Activated CD8-positive, alpha-beta memory T cell treated with anti-CD3 and anti-CD28 coated beads for 36 hours (primary cell): Measurements from ENCODE around the gene MARVELD2. TPM values are rescaled to one million over a fixed set of nuclear protein-coding genes. Genes with fewer than 3 reads are reported as not detected.
"Not testable (repeated sequence)": the region's sequence is repeated elsewhere in the genome, so short reads cannot be mapped to it uniquely, and the experiment has no call there.

Source experiments
- CTCF ChIA-PET: fragments of 350-600 bp; sonication (Branson Sonifier 250); formaldehyde crosslinking; loops from one replicate; lab custom pipeline; 2021; ENCODE audit warnings: antibody characterized with exemption; lab: Charles Lee
- POLR2A ChIA-PET: fragments of 350-600 bp; sonication (Branson Sonifier 250); formaldehyde crosslinking; loops from one replicate; lab custom pipeline; 2021; ENCODE audit warnings: antibody characterized with exemption; lab: Charles Lee
- total RNA-seq, 2 experiments: library from RNA; stranded (reverse); gene quantifications; one replicate each; pipeline ENCODE4 v1.2.3, GENCODE V29; 2021

MARVELD2 gene
- total RNA-seq, 2 experiments from 2014 or later = 0.25 to 0.27 TPM

- CTCF ChIA-PET, POLR2A ChIA-PET: not testable (repeated sequence)
Measured at GRCh38 chr5:69435276-69435884, 20.5 kb downstream of the MARVELD2 start.

GRCh38 chr5:69444127-69444754 is 29.3 kb downstream of the MARVELD2 start:
- CTCF ChIA-PET = no interaction called here
- POLR2A ChIA-PET = no interaction called here

GRCh38 chr5:69449511-69449910 is 34.6 kb downstream of the MARVELD2 start:
- ChIA-PET CTCF (no interaction called here), POLR2A (no interaction called here)

- ChIA-PET POLR2A (no interaction called here), CTCF (no interaction called here)
Measured at GRCh38 chr5:69450116-69450515, 35.2 kb downstream of the MARVELD2 start.

GRCh38 chr5:69450527-69450926 is 35.6 kb downstream of the MARVELD2 start:
- POLR2A ChIA-PET, CTCF ChIA-PET: not testable (repeated sequence)

- POLR2A ChIA-PET = no interaction called here
Measured at GRCh38 chr5:69451941-69452647, 37.2 kb downstream of the MARVELD2 start.

GRCh38 chr5:69453487-69453886 is 38.6 kb downstream of the MARVELD2 start:
- CTCF ChIA-PET = not testable (repeated sequence)

More at GRCh38 chr5:69451941-69452647, 37.2 kb downstream of the MARVELD2 start:
- CTCF ChIA-PET = interaction anchor here (0.7 kb wide), 1 partner anchor 420 kb away, joined by 3 read pairs; no protein-coding TSS in a partner anchor

GRCh38 chr5:69454460-69455249 is 39.7 kb downstream of the MARVELD2 start:
- ChIA-PET POLR2A (no interaction called here), CTCF (no interaction called here)

More at GRCh38 chr5:69453487-69453886, 38.6 kb downstream of the MARVELD2 start:
- POLR2A ChIA-PET = not testable (repeated sequence)

GRCh38 chr5:69455428-69455988 is 40.6 kb downstream of the MARVELD2 start:
- POLR2A ChIA-PET, CTCF ChIA-PET: not testable (repeated sequence)

GRCh38 chr5:69462170-69462569 is 47.3 kb downstream of the MARVELD2 start:
- ChIA-PET POLR2A (no interaction called here), CTCF (no interaction called here)

- POLR2A ChIA-PET, CTCF ChIA-PET: not testable (repeated sequence)
Measured at GRCh38 chr5:69466375-69466774, 51.5 kb downstream of the MARVELD2 start.

- CTCF ChIA-PET = no interaction called here
- POLR2A ChIA-PET = no interaction called here
Measured at GRCh38 chr5:69467442-69468225, 52.7 kb downstream of the MARVELD2 start.

GRCh38 chr5:69468631-69469030 is 53.7 kb downstream of the MARVELD2 start:
- CTCF ChIA-PET = no interaction called here
- POLR2A ChIA-PET = no interaction called here

GRCh38 chr5:69471516-69471915 is 56.6 kb downstream of the MARVELD2 start:
- POLR2A ChIA-PET, CTCF ChIA-PET: not testable (repeated sequence)

- CTCF ChIA-PET, POLR2A ChIA-PET: not testable (repeated sequence)
Measured at GRCh38 chr5:69472535-69473143, 57.7 kb downstream of the MARVELD2 start.

- ChIA-PET CTCF (no interaction called here), POLR2A (no interaction called here)
Measured at GRCh38 chr5:69477170-69477569, 62.3 kb downstream of the MARVELD2 start.

GRCh38 chr5:69478296-69478695 is 63.4 kb downstream of the MARVELD2 start:
- POLR2A ChIA-PET = not testable (repeated sequence)

GRCh38 chr5:69484891-69485290 is 70.0 kb downstream of the MARVELD2 start:
- ChIA-PET CTCF (no interaction called here), POLR2A (no interaction called here)

More at GRCh38 chr5:69478296-69478695, 63.4 kb downstream of the MARVELD2 start:
- CTCF ChIA-PET = not testable (repeated sequence)
